Measurements from ENCODE around the gene JADE2. TPM values are rescaled to one million over a fixed set of nuclear protein-coding genes. Genes with fewer than 3 reads are reported as not detected.

Gene JADE2
- polyA plus RNA-seq, 1 experiment: 15.5 TPM

DNA sequence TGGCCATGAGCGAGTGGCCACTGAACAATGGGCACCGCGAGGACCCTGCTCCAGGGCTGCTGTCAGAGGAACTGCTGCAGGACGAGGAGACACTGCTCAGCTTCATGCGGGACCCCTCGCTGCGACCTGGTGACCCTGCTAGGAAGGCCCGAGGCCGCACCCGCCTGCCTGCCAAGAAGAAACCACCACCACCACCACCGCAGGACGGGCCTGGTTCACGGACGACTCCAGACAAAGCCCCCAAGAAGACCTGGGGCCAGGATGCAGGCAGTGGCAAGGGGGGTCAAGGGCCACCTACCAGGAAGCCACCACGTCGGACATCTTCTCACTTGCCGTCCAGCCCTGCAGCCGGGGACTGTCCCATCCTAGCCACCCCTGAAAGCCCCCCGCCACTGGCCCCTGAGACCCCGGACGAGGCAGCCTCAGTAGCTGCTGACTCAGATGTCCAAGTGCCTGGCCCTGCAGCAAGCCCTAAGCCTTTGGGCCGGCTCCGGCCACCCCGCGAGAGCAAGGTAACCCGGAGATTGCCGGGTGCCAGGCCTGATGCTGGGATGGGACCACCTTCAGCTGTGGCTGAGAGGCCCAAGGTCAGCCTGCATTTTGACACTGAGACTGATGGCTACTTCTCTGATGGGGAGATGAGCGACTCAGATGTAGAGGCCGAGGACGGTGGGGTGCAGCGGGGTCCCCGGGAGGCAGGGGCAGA, 53.3 kb downstream of the JADE2 start:
- CTCF ChIA-PET: interaction anchor here (0.5 to 4.2 kb wide), 35 partner anchors 9 to 401 kb away, joined by 3 to 53 read pairs (median 4); partner anchors contain the start of genes CDKN2AIPNL and JADE2
- H3K36me3 ChIP-seq (ENCODE audit: control insufficient read depth, insufficient read depth, low read length): peaks cover 22% of the 10 kb centered on the region
- DNase-seq (ENCODE audit: low read depth): no peak
- H3K27me3 ChIP-seq (ENCODE audit: control insufficient read depth, insufficient read depth, low read length): no peaks in the 10 kb centered on the region
- H3K4me3 ChIP-seq (ENCODE audit: low read depth, low read length): no peak overlapping the region
- POLR2A ChIA-PET: no interaction called here
- TF ChIP-seq, protein P1, sequence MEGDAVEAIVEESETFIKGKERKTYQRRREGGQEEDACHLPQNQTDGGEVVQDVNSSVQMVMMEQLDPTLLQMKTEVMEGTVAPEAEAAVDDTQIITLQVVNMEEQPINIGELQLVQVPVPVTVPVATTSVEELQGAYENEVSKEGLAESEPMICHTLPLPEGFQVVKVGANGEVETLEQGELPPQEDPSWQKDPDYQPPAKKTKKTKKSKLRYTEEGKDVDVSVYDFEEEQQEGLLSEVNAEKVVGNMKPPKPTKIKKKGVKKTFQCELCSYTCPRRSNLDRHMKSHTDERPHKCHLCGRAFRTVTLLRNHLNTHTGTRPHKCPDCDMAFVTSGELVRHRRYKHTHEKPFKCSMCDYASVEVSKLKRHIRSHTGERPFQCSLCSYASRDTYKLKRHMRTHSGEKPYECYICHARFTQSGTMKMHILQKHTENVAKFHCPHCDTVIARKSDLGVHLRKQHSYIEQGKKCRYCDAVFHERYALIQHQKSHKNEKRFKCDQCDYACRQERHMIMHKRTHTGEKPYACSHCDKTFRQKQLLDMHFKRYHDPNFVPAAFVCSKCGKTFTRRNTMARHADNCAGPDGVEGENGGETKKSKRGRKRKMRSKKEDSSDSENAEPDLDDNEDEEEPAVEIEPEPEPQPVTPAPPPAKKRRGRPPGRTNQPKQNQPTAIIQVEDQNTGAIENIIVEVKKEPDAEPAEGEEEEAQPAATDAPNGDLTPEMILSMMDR (IDR thresholded peaks at IDR 0.05; ENCODE audit: insufficient read depth, low read depth, low read length): no peak

GRCh38 chr5:134579284-134579771, 53.9 kb downstream of the JADE2 start:
- CTCF ChIA-PET: interaction anchor here (0.7 to 4.2 kb wide), 12 partner anchors 8 to 395 kb away, joined by 3 to 51 read pairs (median 4); partner anchors contain the start of genes CDKN2AIPNL and JADE2
- peaks cover 20% of the 10 kb centered on the region for H3K36me3 ChIP-seq (ENCODE audit: control insufficient read depth, insufficient read depth, low read length)
- TF ChIP-seq, protein P1 (IDR thresholded peaks at IDR 0.05; ENCODE audit: insufficient read depth, low read depth, low read length): no peak
- H3K27me3 ChIP-seq (ENCODE audit: control insufficient read depth, insufficient read depth, low read length): no peaks in the 10 kb centered on the region
- POLR2A ChIA-PET: no interaction called here
- no peak for DNase-seq (ENCODE audit: low read depth)
- no peak overlapping the region for H3K4me3 ChIP-seq (ENCODE audit: low read depth, low read length)

DNA sequence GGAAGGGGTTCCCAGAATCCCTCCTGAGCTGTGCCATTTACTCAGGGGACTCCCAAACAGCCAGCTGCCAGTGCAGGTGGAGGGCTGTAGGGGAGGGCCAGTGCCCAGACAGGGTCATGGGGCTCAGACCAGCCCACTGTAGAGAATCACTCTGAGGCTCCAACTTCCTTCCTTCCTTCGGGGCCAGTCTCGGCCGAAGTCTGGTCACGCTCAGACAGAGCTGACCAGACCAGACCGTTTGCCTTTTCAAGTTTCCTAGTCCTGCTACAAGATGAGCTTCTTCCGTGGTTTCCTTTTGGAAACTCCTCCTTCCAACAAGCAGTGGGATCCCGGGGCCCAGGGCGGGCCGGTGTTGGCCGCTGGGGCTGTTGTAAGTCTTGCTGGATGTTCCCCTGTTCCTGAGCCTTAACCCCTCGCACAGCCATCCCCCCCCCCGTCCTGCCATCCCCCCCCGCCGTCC, 54.6 kb downstream of the JADE2 start:
- POLR2A ChIA-PET: no interaction called here
- TF ChIP-seq, protein P1 (IDR thresholded peaks at IDR 0.05; ENCODE audit: insufficient read depth, low read depth, low read length): no peak
- no peak for DNase-seq (ENCODE audit: low read depth)

DNA sequence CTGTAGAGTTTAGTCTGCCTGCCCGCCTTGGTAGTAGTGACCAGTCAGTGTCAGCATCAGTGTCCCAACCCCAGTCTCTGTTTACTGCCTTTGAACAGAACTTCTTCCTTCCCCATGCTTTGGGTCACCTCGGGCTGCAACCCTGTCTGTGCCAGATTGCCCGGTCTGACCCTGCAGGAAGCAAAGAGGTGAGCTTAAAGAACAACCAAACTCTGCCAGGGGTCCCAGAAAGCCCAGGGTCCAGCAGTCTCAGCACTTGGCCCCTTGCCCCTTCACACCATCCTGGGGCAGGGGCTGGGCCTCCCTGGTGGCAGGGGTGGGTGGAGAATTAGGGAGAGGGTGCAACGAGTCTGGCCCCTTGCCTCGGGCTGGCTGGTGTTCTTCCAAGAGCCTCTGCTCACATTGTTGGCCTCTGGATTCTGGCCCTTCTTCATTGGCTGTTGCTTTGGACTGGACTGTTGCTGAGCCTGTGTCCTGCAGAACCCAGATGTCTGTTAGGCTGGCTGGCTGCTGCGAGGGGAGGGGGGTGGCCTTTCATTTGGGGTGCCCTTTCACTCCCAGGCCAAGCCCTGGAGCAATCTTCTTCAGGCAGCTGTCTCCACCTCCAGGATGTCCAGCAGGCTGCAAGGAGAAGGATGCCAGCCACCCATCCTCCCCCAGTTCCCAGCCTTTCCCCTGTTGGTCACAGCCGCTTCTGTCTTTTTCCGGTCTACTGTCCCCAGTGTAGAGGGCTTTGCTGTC, 55.9 kb downstream of the JADE2 start:
- Histone ChIP-seq H3K27me3 (ENCODE audit: control insufficient read depth, insufficient read depth, low read length) (no peaks in the 10 kb centered on the region), H3K36me3 (ENCODE audit: control insufficient read depth, insufficient read depth, low read length) (peaks cover 18% of the 10 kb centered on the region), H3K4me3 (ENCODE audit: low read depth, low read length) (no peak overlapping the region)
- TF ChIP-seq, protein P1 (IDR thresholded peaks at IDR 0.05; ENCODE audit: insufficient read depth, low read depth, low read length): no peak
- ChIA-PET CTCF (interaction anchor here (0.8 to 2.7 kb wide), 6 partner anchors 54 to 282 kb away, joined by 3 to 17 read pairs (median 3); no protein-coding TSS in a partner anchor), POLR2A (no interaction called here)
- no peak for DNase-seq (ENCODE audit: low read depth)

More for the DNA sequence above, 54.6 kb downstream of the JADE2 start:
- Histone ChIP-seq H3K4me3 (ENCODE audit: low read depth, low read length) (no peak overlapping the region), H3K36me3 (ENCODE audit: control insufficient read depth, insufficient read depth, low read length) (peaks cover 19% of the 10 kb centered on the region), H3K27me3 (ENCODE audit: control insufficient read depth, insufficient read depth, low read length) (no peaks in the 10 kb centered on the region)
- CTCF ChIA-PET: interaction anchor here (0.7 to 2.7 kb wide), 9 partner anchors 14 to 396 kb away, joined by 3 to 17 read pairs (median 3); partner anchors contain the start of gene CDKN2AIPNL

- Histone ChIP-seq H3K4me3 (ENCODE audit: low read depth, low read length) (no peak overlapping the region), H3K27me3 (ENCODE audit: control insufficient read depth, insufficient read depth, low read length) (no peaks in the 10 kb centered on the region), H3K36me3 (ENCODE audit: control insufficient read depth, insufficient read depth, low read length) (peaks cover 16% of the 10 kb centered on the region)
- ChIA-PET POLR2A (no interaction called here), CTCF (interaction anchor here (0.8 to 2.7 kb wide), 3 partner anchors 54 to 283 kb away, joined by 3 to 17 read pairs (median 3); no protein-coding TSS in a partner anchor)
- no peak for DNase-seq (ENCODE audit: low read depth)
- TF ChIP-seq, protein P1 (IDR thresholded peaks at IDR 0.05; ENCODE audit: insufficient read depth, low read depth, low read length): no peak
Observed at GRCh38 chr5:134582281-134582680, 56.8 kb downstream of the JADE2 start.

All from BJ (cell line).